AG04450 (cell line): Measurements from ENCODE around the gene EHBP1L1. TPM values are rescaled to one million over a fixed set of nuclear protein-coding genes. Genes with fewer than 3 reads are reported as not detected.

Experiments
- CTCF ChIA-PET: fragments of 300-600, 350-600 bp; formaldehyde crosslinking; extraction: SDS; loops from one replicate; lab custom pipeline; 2022; ENCODE audit warnings: antibody characterized with exemption, inconsistent platforms; lab: Charles Lee
- POLR2A ChIA-PET: fragments of 350-600 bp; formaldehyde crosslinking; extraction: SDS; loops from one replicate; lab custom pipeline; 2021; ENCODE audit warnings: antibody characterized with exemption, inconsistent platforms; lab: Yijun Ruan, JAX
- DNase-seq: peaks from one replicate; pipeline ENCODE4 v3.0.0-alpha.2; 2011; ENCODE audit warnings: low read depth, low spot score
- H3K27ac ChIP-seq: one replicate; pipeline ENCODE4 v1.5.1; 2012; ENCODE audit warnings: low read depth, low read length, control low read depth
- H3K27me3 ChIP-seq: one replicate; pipeline ENCODE4 v1.6.0; 2012; ENCODE audit warnings: low read length; ENCODE audit not compliant: control insufficient read depth, insufficient read depth
- H3K4me3 ChIP-seq: 2 replicates; pipeline ENCODE4 v1.5.1; 2011; ENCODE audit warnings: mild to moderate bottlenecking, low read depth, low read length, control low read depth
- H3K9me3 ChIP-seq: 2 replicates; pipeline ENCODE4 v1.5.1; 2012; ENCODE audit warnings: low read length; ENCODE audit not compliant: control insufficient read depth, insufficient read depth
- CTCF ChIP-seq: IDR thresholded peaks from 2 replicates; pipeline ENCODE4 v1.5.1; 2011; ENCODE audit warnings: low read depth, low read length, control low read depth, inconsistent platforms
- polyA plus RNA-seq: library from polyadenylated mRNA; depleted of rRNA; stranded (reverse); fragments of >200 nt; gene quantifications from 2 replicates; pipeline ENCODE4 v1.2.3, GENCODE V29; 2011

The EHBP1L1 gene
- polyA plus RNA-seq, 1 experiment: 11.3 TPM

- H3K27me3 ChIP-seq: no peaks in the 10 kb centered on the region
- no peaks in the 10 kb centered on the region; the same call in 1 of the 2 replicates for H3K9me3 ChIP-seq
- ChIA-PET POLR2A (no interaction called here), CTCF (no interaction called here)
- peak overlapping the region; percentile 93 for H3K4me3 ChIP-seq
- TF ChIP-seq CTCF: no peak
- no peak for DNase-seq
- peak overlapping the region; percentile 31 for H3K27ac ChIP-seq
Measured at GRCh38 chr11:65611028-65611757, 35.3 kb downstream of the EHBP1L1 start.

DNA sequence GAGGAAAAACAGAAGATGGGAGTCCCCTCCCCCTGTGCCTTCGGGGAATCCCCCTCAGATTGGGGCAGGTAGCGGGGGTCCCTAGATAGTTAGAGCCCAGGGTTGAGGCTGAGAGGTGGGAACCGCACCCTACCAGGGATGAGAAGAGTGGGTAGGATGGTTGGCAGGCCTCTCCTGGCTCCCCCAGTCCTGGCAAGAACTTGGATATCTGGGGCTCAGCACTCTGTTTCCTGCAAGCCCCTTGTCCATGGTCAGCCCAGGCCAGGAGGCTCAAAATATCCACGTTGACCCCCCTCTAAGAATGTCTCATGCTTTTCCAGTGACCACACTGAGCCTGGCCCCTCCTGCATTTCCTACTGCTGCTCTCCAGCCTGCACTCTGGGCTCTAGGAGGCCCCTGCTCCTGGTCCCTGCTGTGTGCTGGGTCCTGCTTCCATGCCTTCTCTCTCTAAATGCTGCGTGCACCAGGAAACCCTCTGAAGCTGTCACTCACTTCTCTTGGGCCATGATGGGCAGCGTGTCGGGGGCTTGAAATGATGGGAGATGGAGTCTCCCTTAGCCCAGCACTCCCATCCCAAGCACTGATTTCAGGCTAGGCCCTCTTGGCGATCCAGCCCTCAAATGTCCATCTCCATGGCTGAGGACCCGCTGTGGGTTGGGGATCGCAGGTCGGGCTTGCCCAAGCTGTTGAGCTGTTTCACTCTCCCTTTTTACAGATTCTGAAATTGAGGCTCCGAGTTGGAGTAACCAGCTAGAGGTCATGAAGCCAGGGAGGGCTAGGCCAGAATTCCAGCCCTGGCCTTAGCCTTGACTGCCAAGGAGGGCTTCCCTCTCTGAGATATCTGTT, 36.1 kb downstream of the EHBP1L1 start:
- POLR2A ChIA-PET: no interaction called here

DNA sequence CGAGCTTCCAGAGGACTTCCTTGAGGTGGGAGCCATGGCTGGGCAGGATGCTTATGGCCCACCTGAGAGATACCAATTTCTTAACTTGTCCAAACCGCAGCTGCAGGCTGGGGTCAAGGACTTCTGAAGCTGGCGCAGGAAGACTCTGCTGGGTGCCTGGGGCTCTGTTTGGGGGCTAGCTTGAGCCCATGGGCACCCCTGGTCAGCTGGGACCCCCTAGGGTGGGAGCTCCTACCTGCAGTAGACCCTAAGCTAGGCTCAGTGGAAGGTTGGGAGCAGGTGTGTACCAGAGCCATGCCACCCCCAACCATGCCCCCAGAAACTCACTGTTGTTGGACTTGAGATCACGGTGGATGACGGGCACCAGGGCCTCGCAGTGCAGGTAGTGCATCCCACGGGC, 36.8 kb downstream of the EHBP1L1 start:
- peak overlapping the region; percentile 39 for H3K27ac ChIP-seq
- TF ChIP-seq CTCF: no peak
- ChIA-PET POLR2A (no interaction called here), CTCF (interaction anchor here (1.4 kb wide), 2 partner anchors 19 to 71 kb away, joined by 6 to 8 read pairs; no protein-coding TSS in a partner anchor)
- no peaks in the 10 kb centered on the region for H3K27me3 ChIP-seq
- H3K4me3 ChIP-seq: peak overlapping the region; percentile 93
- DNase-seq: no peak
- no peaks in the 10 kb centered on the region; the same call in 1 of the 2 replicates for H3K9me3 ChIP-seq

More for the DNA sequence above, 36.1 kb downstream of the EHBP1L1 start:
- TF ChIP-seq CTCF: no peak
- H3K27ac ChIP-seq: peak overlapping the region; percentile 39
- CTCF ChIA-PET: interaction anchor here (1.4 kb wide), 1 partner anchor 18 kb away, joined by 6 read pairs; no protein-coding TSS in a partner anchor
- no peaks in the 10 kb centered on the region for H3K27me3 ChIP-seq
- DNase-seq: no peak
- no peaks in the 10 kb centered on the region; the same call in 1 of the 2 replicates for H3K9me3 ChIP-seq
- H3K4me3 ChIP-seq: peak overlapping the region; percentile 93

DNA sequence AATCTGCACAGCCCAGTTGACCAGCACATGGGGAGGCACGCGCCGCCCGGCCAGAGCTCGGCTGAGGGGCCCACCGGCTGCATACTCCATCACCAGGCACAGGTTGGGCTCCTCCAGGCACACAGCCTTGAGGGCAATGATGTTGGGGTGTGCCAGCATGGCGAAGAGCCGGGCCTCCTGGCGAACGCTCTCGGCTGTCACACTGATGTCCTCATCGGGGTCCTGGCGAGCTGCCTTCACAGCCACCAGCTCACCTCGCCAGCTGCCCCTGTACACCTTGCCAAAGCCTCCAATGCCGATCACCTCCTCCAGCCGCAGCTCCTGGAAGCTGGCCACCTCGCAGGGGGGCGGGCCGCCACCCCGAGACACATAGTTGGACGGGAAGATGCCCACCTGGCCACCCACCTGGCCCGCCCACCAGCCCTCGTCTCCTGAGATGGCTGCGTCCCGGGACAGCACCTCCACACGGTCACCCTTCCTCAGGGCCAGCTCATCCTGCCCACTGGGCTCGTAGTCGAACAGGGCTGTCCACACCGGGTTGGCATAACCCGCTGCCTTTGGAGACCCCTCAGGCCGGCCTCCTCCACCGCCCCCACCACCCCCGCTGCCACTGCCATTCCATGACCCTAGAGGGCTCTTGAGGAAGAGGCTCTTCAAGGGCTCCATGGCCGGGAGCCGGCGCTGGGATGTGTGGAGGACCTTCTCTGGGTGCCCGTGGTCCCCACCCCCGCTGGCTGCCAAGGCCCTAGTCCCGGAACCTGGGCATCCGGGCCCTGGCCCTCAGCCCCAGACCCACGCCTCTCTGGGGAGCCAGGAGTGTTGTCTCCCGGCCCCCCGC, 37.5 kb downstream of the EHBP1L1 start:
- TF ChIP-seq CTCF: no peak
- peak overlapping the region; percentile 83 for H3K27ac ChIP-seq
- no peak for DNase-seq
- CTCF ChIA-PET: interaction anchor here (1.4 kb wide), 2 partner anchors 19 to 72 kb away, joined by 6 to 8 read pairs; no protein-coding TSS in a partner anchor
- peak overlapping the region; percentile 93 for H3K4me3 ChIP-seq
- no peaks in the 10 kb centered on the region for H3K27me3 ChIP-seq
- POLR2A ChIA-PET: interaction anchor here (0.6 to 0.9 kb wide), 2 partner anchors 73 to 191 kb away, joined by 3 read pairs; partner anchors contain the start of gene NEAT1
- no peaks in the 10 kb centered on the region; the same call in 1 of the 2 replicates for H3K9me3 ChIP-seq
